Tibial nerve (tissue), 3 donors: ENCODE data around the gene MYO1D.

Experiments used
- CTCF ChIP-seq, 5 experiments: fragments of 200-600 bp in 3 of 5; fragments of 450-650 bp in 2 of 5; sonication (generic) in 3 of 5; IDR thresholded peaks; one replicate each; pipeline ENCODE4 v1.5.1; 2016 to 2019; ENCODE audit warnings: antibody characterized with exemption in 5 of 5, mild to moderate bottlenecking in 3 of 5, moderate library complexity in 2 of 5
- POLR2A ChIP-seq, 2 donors: fragments of 450-650 bp; IDR thresholded peaks; one replicate each; pipeline ENCODE4 v1.6.1; 2017; ENCODE audit warnings: antibody characterized with exemption in 2 of 2, mild to moderate bottlenecking in 2 of 2, moderate library complexity in 2 of 2

GRCh38 chr17:32688221-32688620 is 188.7 kb downstream of the MYO1D start:
- TF ChIP-seq CTCF (IDR thresholded peaks at IDR 0.05) = no peak
- no peak for TF ChIP-seq POLR2A (IDR thresholded peaks at IDR 0.05)
